ENCODE data around the gene OR7A5.
"Not testable (repeated sequence)": the region's sequence is repeated elsewhere in the genome, so short reads cannot be mapped to it uniquely, and the experiment has no call there.

OR7A5 gene

DNA sequence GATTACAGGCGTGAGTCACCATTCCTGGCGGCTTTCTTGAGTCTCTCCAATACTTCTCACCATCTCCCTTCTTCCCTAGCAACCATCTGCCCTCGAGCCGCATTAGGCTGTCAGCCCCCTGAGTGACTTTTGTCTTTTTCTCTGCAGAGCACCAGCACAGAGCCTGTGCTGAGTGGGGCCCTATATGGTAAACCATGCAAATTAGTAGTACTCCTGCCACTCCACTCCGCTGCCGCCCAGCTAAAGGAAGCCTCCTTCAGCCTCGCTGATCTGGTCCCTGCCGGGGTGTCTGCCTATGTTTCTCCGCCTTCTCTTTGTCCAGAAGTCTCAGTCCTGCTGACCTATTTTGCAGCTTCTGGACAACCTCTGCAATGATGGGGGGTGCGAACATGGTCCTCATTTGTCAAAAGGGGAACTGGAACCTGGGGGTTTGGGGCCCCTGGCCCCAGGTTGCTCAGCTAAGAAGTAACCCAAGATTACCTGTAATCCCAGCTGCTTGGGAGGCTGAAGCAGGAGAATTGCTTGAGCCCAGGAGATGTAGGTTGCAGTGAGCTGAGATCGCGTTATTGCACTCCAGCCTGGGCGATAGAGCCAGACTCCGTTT lies 54.3 kb downstream of the OR7A5 start:
- H3K4me3 Mint-ChIP-seq; DNase-seq (ENCODE audit: low spot score); H3K36me3 Mint-ChIP-seq (ENCODE audit: low read depth); H3K9me3 Mint-ChIP-seq; H3K27ac Mint-ChIP-seq: not testable (repeated sequence)
- peaks cover 16% of the 10 kb centered on the region for H3K27me3 Mint-ChIP-seq (ENCODE audit: low read depth)
- peaks cover 11% of the 10 kb centered on the region for H3K4me1 Mint-ChIP-seq (ENCODE audit: low read depth)

DNA sequence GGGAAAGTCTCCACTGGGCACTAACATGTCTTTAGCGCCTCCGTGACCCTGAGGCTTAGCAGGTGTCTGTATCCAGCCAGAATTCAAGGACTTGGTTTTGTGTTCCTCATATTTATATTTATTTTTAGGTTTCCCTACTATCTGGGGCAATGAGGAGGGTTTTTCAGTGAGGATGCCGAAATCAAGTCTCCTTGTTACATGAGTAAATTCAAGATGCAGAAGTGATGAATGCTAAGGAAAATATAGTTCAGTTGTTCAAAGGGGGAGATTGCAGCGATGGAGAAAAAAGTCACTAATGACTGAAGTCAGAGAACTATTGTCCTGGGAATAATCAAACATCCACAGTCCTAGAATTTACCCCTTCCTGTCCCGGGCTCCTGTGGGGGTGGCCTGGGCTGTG lies 55.8 kb downstream of the OR7A5 start:
- peaks cover 16% of the 10 kb centered on the region for H3K27me3 Mint-ChIP-seq (ENCODE audit: low read depth)
- no peak overlapping the region for H3K4me3 Mint-ChIP-seq
- no peak overlapping the region for H3K27ac Mint-ChIP-seq
- H3K9me3 Mint-ChIP-seq, result no peaks in the 10 kb centered on the region
- no peak for DNase-seq (ENCODE audit: low spot score)
- peaks cover 3% of the 10 kb centered on the region for H3K4me1 Mint-ChIP-seq (ENCODE audit: low read depth)
- no peaks in the 10 kb centered on the region for H3K36me3 Mint-ChIP-seq (ENCODE audit: low read depth)

GRCh38 chr19:14778110-14778845 lies 56.7 kb downstream of the OR7A5 start, which contains the start of gene ADGRE2:
TSS of gene ADGRE2 (minus strand) at chr19:14778560. CDS start at chr19:14776756, 1,804 bp downstream.
- H3K27ac Mint-ChIP-seq; H3K36me3 Mint-ChIP-seq (ENCODE audit: low read depth); H3K4me1 Mint-ChIP-seq (ENCODE audit: low read depth); H3K4me3 Mint-ChIP-seq; DNase-seq (ENCODE audit: low spot score); H3K9me3 Mint-ChIP-seq: not testable (repeated sequence)
- peaks cover 16% of the 10 kb centered on the region for H3K27me3 Mint-ChIP-seq (ENCODE audit: low read depth)

DNA sequence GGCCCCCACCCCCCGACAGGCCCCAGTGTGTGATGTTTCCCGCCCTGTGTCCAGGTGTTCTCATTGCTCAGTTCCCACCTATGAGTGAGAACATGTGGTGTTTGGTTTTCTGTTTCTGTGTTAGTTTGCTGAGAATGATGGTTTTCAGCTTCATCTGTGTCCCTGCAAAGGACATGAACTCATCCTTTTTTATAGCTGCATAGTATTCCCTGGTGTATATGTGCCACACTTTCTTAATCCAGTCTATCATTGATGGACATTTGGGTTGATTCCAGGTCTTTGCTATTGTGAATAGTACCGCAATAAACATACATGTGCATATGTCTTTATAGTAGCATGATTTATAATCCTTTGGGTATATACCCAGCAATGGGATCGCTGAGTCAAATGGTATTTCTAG lies 57.3 kb downstream of the OR7A5 start:
- peaks cover 16% of the 10 kb centered on the region for H3K27me3 Mint-ChIP-seq (ENCODE audit: low read depth)
- not testable (repeated sequence) for H3K36me3 Mint-ChIP-seq (ENCODE audit: low read depth); H3K9me3 Mint-ChIP-seq; H3K4me3 Mint-ChIP-seq; DNase-seq (ENCODE audit: low spot score); H3K27ac Mint-ChIP-seq; H3K4me1 Mint-ChIP-seq (ENCODE audit: low read depth)
